Heart left ventricle (tissue), 13 donors: ENCODE data around the gene GP2.

Source experiments
- CTCF ChIP-seq, 12 donors: fragments of 200-600 bp; sonication (generic) in 4 of 12; IDR thresholded peaks; one replicate each; pipeline versions ENCODE4 v1.5.0 to v1.8.0; 2018 to 2022; ENCODE audit warnings: antibody characterized with exemption in 12 of 12, mild to moderate bottlenecking in 5 of 12
- POLR2A ChIP-seq, 2 donors: fragments of 450-650 bp; IDR thresholded peaks; one replicate each; pipeline ENCODE4 v1.6.1; 2017; ENCODE audit warnings: antibody characterized with exemption in 2 of 2, mild to moderate bottlenecking in 2 of 2, moderate library complexity in 2 of 2
- donor health status: ischemic (EF 13 %, LVEDD 7.1; RV severe dilation, severe dysfunction).
- donor health status: DM: no; HTN: yes; CAD: no.
- donor health status: DM: no; HTN: no; CAD: no.
- donor health status: ischemic (EF 25% LVEDD 6.9; RV normal size, moderate dysfunction).
- donor health status: ischemic (EF 25% LVEDD 5.7; RV mildly dilated, moderate dysfunction).
- donor health status: ischemic (EF 35%, LVEDD 5.7; RV mildly dilated, moderate dysfunction).
- donor health status: nonischemic (EF 11% LVEDD 7.7; RV severe dilation, severe dysfunction).
- donor health status: DM: yes; HTN: yes; CAD: no.
- donor health status: PGD.
- donor health status: ischemic (EF 29% LVEDD 5.4; RV normal size, mild dysfunction).
- donor health status: nonischemic (EF 23%, LVEDD 6.1; RV moderate dilation, normal function).

- no peak for TF ChIP-seq CTCF (IDR thresholded peaks at IDR 0.05)
- no peak for TF ChIP-seq POLR2A (IDR thresholded peaks at IDR 0.05)
These were observed 7.9 kb downstream of the GP2 start for GRCh38 chr16:20319406-20319805.
